ENCODE data around the gene NELL2. TPM values are rescaled to one million over a fixed set of nuclear protein-coding genes. Genes with fewer than 3 reads are reported as not detected.

Gene NELL2
- total RNA-seq, 4 donors from 2014 or later, result 2.6 to 32.3 (median 11.9) TPM

DNA sequence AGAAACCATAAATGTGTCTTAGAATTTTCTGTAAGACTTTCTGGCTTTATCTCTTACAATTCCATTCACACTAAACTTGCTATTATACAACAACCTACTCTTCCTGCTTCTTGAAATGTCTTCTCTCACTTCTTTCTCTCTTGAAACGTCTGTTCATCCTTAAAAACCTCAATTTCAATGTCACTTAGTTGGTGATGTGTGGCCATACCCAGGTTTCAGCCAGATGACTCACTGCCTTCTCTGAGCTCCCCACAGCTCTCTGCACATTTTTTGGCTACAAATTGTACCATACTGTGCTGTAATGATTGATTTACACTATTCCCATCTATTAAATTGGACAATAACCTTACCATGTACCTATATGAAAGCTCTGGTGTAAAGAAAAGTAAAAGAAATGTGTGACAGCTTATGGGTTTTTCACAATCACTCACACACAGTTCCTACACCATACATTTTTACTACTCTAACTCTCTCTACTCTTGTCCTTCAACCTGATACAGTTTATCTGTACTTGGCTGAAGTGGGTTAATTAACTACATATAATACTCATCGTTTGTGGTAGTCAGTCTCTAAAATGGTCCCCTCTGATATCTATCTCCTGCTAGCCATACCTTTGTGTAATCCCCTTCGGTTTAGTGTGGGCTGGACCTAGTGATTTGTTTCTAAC is 222.1 kb downstream of the NELL2 start:
- DNase-seq (ENCODE audit: low spot score in 2 of 2), result no peak
- 51 to 60% methylated on average over 3 of the region's 3 CpGs for WGBS, 2 donors
- intact Hi-C loops (cut with DNase I; ENCODE audit: low total_unique reads), result no loop called here
- H3K4me3 ChIP-seq (ENCODE audit: low read depth, poor library complexity, severe bottlenecking), result no peak overlapping the region
- TF ChIP-seq, protein P1, sequence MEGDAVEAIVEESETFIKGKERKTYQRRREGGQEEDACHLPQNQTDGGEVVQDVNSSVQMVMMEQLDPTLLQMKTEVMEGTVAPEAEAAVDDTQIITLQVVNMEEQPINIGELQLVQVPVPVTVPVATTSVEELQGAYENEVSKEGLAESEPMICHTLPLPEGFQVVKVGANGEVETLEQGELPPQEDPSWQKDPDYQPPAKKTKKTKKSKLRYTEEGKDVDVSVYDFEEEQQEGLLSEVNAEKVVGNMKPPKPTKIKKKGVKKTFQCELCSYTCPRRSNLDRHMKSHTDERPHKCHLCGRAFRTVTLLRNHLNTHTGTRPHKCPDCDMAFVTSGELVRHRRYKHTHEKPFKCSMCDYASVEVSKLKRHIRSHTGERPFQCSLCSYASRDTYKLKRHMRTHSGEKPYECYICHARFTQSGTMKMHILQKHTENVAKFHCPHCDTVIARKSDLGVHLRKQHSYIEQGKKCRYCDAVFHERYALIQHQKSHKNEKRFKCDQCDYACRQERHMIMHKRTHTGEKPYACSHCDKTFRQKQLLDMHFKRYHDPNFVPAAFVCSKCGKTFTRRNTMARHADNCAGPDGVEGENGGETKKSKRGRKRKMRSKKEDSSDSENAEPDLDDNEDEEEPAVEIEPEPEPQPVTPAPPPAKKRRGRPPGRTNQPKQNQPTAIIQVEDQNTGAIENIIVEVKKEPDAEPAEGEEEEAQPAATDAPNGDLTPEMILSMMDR (IDR thresholded peaks at IDR 0.05), result no peak
- no peak for TF ChIP-seq POLR2A (IDR thresholded peaks at IDR 0.05)

DNA sequence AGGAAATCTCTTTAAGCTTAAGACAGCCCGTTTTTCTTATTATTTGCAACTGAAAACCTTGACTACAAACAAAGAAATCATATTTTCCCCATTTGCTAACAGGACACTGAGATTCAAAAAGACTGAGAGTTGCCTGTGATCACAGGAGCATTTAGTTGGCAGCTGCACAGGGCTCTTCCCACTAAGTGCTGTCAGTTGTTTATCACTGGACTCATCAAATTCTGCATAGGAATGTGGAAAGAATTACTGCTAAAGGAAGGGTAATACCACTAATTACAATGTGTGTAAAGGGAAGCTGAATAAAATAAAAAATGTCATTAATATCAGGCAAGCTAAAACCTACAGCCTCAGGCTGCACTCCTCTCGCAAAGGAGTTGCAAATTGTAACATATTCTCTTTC is 226.4 kb downstream of the NELL2 start:
- WGBS, 2 donors, result 43 to 64% methylated on average over 2 of the region's 2 CpGs
- TF ChIP-seq, protein P1 (IDR thresholded peaks at IDR 0.05), result no peak
- TF ChIP-seq POLR2A (IDR thresholded peaks at IDR 0.05), result no peak
- intact Hi-C loops (cut with DNase I; ENCODE audit: low total_unique reads), result no loop called here
- no peak for DNase-seq (ENCODE audit: low spot score in 2 of 2)
- no peak overlapping the region for H3K4me3 ChIP-seq (ENCODE audit: low read depth, poor library complexity, severe bottlenecking)

DNA sequence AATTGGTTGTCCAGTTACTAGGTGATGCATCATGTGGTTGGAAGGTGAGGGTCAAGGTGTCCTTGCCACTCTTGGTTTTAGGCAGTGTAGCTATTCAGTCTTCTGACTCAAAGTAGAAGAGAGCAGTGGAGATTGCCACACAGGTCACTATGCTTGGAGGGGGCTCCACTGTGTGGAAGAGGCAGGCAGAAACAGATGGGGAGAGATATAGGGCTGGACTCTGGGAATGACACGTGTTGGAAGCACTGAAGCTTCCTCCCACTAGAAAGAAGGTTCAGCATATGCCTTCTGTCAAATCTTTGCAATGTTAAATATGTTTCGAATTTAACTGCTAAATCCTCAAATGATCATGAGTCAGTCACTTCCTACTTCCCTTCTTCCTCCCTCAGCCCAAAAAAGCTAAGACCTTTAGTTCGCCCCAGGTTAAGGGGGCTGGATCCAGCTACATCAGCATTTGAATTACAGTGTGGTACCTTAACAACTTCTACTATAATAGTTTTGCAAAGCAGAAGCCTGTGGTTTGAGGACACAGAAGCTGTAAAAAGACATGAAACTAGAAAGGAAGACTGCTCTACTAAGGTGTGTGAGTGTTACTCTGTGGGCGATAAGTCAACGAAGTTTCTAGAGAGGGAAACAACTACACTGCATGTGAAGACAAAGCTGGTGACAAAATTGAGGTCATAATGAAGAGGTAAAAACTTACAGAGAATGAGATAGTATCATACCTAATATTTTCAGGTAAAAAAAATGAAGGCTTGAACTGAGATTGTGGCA is 228.0 kb downstream of the NELL2 start:
- TF ChIP-seq POLR2A (IDR thresholded peaks at IDR 0.05), result no peak
- TF ChIP-seq, protein P1 (IDR thresholded peaks at IDR 0.05), result no peak
- H3K4me3 ChIP-seq (ENCODE audit: low read depth, poor library complexity, severe bottlenecking), result no peak overlapping the region
- intact Hi-C loops (cut with DNase I; ENCODE audit: low total_unique reads), result no loop called here
- 66 to 73% methylated on average over 5 of the region's 5 CpGs for WGBS, 2 donors
- DNase-seq (ENCODE audit: low spot score in 2 of 2), result no peak

GRCh38 chr12:44640427-44641190 is 235.5 kb downstream of the NELL2 start:
- WGBS, 2 donors, result 69 to 72% methylated on average over 2 of the region's 2 CpGs
- intact Hi-C loops (cut with DNase I; ENCODE audit: low total_unique reads), result no loop called here
- no peak for TF ChIP-seq POLR2A (IDR thresholded peaks at IDR 0.05)
- TF ChIP-seq, protein P1 (IDR thresholded peaks at IDR 0.05), result no peak
- H3K4me3 ChIP-seq (ENCODE audit: low read depth, poor library complexity, severe bottlenecking), result no peak overlapping the region
- no peak for DNase-seq (ENCODE audit: low spot score in 2 of 2)

GRCh38 chr12:44637875-44638274 is 238.2 kb downstream of the NELL2 start:
- DNase-seq (ENCODE audit: low spot score in 2 of 2), result no peak
- TF ChIP-seq, protein P1 (IDR thresholded peaks at IDR 0.05), result no peak
- TF ChIP-seq POLR2A (IDR thresholded peaks at IDR 0.05), result no peak
- 80 to 83% methylated on average over 4 of the region's 4 CpGs for whole genome bisulfite sequencing, 2 donors

More at GRCh38 chr12:44637875-44638274, 238.2 kb downstream of the NELL2 start:
- no peak overlapping the region for H3K4me3 ChIP-seq (ENCODE audit: low read depth, poor library complexity, severe bottlenecking)
- intact Hi-C loops (cut with DNase I; ENCODE audit: low total_unique reads), result no loop called here

Data from lower leg skin (tissue), 4 donors.